Activated T-cell treated with anti-CD3 and anti-CD28 coated beads for 4 hours (primary cell): ENCODE measurements around the gene EIF2AK2.

Experiments used
- DNase-seq: peaks from one replicate; pipeline ENCODE4 v3.0.0-alpha.2; 2020

Gene EIF2AK2

DNA sequence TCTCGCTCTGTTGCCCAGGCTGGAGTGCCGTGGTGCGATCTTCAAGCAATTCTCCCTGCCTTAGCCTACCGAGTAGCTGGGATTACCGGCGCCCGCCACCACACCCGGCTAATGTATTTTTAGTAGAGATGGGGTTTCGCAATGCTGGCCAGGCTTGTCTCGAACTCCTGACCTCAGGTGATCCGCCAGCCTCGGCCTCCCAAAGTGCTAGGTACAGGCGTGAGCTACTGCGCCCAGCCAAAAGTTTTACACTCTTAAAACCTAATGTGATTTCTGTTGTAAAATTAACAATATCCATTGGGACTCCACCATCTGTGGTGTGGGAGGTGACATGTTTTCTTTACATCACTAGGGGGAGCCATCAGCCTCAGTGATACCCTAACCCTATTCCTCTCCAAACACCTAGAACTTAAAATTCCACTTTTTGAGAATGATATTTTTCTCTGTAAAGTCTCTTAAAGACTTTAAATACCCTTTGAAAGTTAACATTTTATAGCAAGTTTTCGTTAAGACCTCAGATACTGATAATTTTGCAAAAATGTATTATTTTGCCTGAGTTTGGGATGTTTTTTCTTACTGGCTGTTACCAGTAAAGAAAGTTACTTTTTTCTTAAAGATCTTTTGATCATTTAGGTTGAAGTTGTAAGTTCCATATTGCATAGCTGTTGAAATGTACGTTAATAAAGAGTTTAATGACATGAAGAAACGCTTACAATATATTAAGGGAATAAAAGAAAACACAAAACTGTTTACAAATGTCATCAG is 11.6 kb upstream of the EIF2AK2 start:
- DNase-seq = peak; percentile 16

DNA sequence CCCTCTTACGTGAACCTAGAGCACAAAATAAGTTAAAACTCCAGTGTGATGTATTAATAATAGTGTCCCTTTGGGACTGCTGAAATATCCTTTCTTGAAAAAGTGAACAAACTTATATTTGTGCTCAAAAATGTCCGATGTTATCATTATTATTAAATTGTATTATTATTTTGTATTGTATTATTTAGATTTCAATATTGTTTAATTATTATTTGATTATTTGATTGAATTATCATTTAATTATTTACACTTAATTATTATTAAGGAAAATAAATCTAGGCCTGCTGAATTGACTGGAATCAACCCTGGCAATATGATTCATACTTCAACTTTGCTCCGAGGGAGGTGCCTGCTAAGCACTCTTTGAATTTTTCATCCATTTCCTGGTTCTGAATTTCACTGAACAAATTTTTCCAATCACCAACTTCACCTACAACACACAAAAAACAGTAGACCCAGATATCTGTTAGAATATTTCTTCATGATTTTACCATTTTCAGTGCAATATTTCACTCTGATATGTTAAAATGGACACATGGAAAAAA is 10.9 kb upstream of the EIF2AK2 start:
- no peak for DNase-seq

DNA sequence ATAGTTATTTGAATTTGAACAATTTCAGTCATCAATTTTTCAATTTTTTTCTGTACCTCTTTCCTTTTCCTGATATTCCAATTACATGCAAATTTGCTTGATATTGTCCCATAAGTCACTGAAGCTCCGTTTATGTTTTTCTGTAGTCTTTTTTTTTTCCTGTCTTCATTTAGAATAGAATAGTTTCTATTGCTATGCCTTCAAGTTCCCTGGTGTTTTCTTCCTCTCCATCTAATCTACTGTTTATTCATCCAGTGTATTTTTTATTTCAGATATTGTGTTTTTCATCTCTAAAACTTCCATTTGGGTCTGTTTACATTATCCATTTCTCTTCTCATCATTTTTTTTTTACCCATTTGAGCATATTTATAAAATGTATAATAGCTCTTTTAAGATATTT is 8.0 kb upstream of the EIF2AK2 start:
- no peak for DNase-seq

DNA sequence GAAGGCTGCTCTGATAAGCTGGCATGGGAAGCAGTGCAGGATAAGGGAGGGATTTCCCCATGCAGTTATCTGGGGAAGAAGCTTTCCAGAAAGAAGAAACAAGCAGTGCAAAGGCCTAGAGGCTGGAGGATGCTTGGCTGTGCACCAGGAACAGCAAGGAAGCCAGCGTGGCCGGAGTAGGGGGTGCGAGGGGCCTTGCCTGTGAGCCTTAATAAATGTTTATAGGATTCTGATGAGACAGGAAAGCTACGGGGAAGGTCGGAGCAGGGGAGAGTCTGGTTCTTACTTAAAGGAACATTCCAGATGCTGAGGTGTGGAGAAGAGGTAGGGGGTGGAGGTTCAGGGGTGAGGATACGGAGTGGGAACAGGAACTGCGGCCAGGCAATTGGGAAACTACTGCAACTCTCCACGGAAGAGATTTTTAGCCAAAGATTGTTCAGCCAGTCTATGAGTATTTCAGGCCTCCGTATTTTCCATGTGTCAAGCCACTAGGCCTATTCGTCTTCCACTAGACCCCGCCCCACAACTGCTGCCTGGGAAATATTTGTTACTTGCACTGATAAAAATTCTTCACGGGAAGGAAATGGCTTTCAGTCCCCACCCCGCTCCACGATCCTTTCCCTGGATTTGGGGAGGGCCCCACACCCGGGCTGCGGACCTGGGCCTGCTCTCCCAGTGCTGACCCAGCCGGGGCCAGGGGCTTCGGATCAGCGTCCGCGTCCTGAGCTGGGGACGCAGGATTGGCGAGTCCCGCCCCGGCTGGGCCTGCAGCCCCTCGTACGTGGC is 516 bp downstream of the EIF2AK2 start:
- peak; percentile 13 for DNase-seq

DNA sequence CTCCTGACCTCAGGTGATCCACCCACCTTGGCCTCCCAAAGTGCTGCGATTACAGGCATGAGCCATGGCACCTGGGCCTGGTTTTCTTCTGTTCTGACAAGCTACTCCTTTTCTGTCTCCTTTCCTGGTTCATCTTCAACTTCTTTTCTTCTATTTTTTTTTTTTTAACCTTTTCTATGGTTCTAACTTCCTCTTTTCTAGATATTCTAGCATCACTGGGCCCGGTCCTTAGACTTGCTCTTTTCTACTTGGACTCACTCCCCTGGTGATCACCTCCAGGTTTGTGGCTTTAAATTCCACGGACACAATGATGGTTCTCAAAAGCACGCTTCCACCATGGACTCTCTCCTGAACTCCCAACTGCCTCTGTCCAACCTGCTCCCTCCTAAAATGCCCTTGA is 2.0 kb downstream of the EIF2AK2 start:
- DNase-seq = no peak

DNA sequence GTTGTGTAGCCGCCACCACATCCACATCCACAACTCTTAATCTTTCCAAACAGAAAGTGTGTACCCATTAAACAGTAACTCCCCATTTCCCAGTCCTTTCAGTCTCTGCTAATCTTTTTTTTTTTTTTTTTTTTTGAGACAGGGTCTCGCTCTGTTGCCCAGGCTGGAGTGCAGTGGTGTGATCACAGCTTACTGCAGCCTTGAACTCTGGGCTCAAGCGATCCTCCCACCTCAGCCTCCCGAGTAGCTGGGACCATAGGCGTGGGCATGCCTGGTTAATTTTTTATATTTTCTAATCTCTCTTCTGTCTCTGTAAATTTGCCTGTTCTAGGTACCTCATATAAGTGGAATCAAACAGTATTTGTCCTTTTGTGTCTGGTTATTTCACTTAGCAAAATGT is 3.6 kb downstream of the EIF2AK2 start:
- DNase-seq = no peak

DNA sequence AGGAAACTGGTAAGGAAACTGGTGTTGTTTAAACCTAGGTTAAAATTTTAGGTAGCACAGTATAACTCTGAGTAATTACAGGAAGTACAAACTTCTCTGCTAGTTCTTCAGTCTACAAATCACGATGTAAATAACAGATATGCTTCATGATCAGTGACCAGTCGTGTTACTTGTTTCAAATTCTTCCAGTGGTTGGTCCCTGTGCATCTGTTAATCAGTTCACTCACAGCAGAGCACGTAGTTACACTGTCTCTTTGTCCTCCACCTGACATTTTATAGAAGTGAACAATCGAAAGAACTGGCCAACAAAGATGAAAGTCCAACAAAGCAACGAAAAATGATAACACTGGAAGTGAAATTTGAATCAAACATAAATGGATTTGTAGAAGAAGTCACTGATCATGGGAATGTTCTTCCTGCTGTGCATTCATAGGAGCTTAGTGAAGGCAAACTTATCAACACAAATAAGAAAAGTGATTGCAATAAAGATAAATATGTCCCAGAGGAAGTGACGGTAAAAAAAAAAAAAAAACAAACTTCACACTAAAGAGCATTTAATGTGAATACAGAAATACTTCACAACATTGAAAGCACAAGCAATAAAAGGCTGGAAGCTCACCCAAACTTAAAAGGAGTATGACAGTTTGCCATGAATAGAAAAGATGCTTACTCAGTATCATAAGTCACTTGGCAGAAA is 7.0 kb downstream of the EIF2AK2 start:
- no peak for DNase-seq

DNA sequence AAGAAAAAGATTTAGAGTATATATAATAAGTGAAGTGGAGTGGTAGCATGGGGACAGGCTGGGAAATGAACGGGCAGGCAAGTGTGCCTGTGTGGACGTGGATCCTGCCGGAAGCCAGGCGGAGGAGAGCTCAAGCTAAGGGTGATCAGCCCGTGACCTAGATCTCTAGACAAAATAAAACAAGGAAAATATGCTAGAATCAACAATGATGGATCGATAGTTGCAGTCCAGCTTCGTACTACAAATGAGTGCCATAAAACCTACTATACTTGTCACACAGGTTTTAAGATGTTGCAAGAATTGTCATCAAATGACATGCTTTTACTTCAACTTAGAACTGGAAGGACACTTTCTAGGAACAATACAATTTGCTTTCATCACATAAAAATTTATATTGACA is 8.5 kb downstream of the EIF2AK2 start:
- DNase-seq = no peak

DNA sequence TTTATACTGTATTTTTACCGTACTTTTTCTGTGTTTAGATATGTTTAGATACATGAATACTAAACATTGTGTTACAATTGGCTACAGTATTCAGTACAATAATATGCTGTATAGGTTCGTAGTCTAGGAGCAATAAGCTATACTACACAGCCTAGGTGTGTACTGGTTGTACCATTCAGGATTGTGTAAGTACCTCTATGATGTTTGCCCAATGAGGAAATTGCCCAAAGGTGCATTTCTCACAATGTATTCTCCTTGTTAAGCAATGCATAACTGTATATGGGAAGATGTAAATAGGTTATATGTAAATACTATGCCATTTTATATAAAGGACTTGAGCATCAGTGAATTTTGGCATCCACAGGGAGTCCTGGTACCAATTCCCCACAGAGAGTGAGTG is 10.7 kb downstream of the EIF2AK2 start:
- no peak for DNase-seq

DNA sequence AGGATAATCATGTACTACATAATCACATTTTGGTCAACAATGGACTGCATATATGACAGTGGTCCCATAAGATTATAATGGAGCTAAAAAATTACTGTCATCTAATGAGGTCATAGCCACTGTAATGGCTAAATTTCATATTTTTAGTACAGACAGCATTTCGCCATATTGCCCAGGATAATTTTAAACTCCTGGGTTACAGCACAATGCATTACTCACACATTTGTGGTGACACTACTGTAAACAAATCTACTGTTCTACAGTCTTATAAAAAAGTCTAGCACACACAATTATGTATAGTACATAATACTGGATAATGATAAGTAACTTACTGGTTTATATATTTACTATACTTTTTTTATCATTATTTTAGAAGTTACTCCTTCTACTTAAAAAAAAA is 12.8 kb downstream of the EIF2AK2 start:
- no peak for DNase-seq

DNA sequence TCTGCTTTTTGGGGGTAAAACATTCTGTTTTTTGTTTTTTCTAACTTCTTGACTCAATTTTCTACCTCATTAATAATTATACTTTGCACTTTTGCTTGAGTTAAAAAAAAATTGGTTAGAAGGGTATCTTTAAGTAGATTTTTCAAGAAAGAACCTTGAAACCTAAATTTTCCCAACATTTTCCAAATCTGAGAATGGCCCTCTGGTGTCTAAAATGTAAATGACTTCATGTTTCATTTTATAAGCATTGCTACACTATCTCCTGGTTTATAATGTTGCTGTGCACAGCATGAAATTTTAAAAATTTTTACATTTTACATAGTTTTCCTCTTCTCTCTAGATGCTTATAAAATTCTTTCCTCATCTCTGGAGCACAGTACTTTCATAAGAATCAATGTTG is 14.2 kb downstream of the EIF2AK2 start:
- DNase-seq = no peak

DNA sequence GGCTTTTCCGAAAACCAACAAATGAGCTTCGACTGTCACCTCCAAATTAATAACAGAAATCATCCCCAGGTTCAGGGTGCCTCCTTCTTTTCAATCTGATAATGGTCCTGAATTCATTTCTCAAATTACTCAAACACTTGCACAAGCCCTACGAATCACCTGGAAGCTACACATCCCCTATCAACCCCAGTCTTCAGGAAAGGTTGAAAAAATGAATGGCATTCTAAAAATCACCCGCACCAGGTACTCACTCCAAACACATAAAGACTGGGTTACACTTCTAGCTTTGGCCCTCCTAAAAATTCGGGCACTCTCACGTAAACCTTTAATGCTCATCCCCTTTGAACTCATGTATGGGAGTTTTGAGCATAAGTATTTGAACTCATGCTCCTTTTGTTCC is 23.9 kb downstream of the EIF2AK2 start:
- DNase-seq = no peak

DNA sequence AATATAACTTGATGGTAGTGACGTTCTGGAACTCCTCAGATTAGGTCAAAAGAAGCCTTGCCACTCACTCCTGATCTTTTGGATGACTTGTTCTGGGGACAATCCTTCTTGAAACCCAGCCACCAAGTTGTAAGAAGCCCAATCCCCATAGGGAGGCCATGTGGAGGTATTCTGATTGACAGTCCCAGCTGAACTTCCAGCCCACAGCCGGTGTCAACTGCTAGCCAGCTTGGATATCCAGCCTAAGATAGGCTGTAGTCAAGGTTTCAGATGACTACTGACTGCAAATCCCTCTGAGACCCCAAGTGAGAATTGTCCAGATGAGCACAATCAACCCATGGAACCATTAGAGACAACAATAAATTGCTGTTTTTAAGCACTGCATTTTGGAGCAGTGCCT is 31.4 kb downstream of the EIF2AK2 start:
- no peak for DNase-seq

DNA sequence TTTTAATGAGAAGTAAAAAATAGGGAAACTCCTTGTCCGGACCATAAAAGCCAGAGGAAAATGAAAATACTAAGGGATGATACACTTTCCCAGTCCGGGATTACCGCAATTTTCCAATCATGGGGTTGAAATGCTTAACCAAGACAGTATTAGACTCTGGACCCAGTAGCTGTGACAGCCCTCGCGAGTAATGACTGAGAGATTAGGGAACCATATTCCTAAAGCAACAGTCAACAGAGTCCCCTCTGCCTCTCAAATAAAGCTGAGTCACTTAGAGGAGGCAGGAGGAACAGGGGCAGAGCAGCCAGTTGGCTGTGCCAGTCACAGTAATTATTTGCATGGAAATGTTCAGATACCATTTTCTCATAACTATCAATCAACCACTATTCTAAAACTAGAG is 37.6 kb downstream of the EIF2AK2 start:
- no peak for DNase-seq

DNA sequence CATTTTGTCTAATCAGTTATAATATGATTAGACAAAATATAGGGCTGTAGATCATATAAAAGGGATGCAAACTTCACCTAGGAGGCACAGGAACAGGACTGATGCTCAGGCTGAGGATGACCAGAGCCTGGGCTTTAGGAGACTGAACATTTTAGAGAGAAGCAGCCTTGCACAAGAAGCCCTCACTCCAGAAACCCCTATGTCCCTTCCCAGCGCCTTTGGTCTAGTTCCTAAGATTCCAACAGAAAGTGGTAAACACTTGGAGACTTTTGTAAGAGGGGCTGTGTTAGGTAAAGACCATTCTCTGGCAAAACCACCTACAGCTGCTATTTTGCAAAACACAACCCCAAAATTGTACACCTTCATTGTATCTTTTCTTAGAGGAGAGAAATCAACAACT is 39.2 kb downstream of the EIF2AK2 start:
- no peak for DNase-seq

DNA sequence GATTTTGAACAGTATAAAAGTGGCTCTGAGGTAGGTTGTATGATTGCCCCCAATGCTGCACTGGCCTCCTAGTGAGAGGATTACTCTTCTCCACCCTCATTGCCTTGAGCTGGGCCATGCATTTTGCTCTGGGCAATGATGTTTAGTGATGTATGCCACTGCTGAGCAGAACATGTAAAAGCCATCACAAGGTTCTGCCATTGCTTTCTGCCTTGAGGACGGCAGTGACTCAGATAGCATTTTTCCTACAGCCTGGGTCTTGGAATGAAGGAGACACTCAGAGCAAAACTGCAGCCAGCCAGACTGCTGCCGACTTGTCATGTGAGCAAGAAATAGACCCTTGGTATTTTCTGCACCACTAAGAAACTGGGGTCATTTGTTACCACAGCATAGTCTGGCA is 44.8 kb downstream of the EIF2AK2 start:
- no peak for DNase-seq

DNA sequence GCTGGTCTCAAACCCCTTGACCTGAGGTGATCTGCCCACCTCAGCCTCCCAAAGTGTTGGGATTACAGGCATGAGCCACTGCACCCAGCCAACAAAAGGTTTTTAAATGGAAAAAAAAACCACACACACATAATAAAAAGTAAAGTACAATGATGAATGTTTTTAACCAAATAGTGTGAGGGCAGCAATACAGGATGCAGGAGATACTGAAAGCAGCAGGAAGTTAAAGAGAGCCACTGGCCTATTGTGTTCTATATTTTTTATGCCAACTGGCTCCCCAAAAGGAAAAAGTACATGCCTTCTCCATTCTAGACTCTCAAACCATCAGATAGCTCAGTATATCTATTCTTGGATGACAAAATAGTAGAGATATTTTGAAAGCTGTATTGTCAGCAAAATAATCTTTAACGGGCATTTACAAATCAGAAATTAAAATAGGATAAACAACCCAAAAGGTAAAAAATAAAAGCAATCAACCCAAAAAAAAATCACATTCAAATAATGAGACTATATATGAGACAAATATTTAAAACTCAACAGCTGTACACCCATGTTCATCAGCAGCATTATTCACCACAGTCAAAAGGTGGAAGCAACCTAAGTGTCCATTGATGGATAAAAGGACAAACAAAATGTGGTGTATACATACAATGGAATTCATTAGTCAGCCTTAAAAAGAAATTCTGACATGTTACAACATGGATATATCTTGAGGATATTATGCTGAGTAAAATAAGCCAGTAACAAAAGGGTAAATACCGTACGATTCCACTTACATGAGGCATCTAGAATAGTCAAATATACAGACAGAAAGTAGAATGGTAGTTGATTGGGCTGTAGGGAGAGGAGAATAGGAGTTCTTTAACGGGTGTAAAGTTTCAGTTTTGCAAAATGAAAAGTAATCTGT is 46.2 kb downstream of the EIF2AK2 start:
- no peak for DNase-seq

DNA sequence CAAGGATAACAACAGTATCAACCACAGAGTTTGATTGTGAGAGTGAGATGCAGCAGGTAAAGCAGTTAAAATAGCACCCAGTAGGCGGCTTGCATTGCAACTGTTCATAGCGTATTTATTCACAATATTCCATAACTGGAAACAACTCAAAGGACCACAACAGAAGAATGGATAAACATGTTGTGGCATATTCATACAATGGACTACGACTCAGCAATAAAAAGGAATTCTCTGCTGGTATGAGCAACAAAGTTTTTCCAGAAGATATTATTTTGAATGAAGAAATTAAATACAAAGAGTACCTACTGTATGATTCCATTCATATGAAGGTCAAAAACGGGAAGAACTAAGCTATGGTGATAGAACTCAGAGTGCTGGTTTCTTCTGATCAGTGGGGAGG is 47.3 kb downstream of the EIF2AK2 start:
- no peak for DNase-seq

DNA sequence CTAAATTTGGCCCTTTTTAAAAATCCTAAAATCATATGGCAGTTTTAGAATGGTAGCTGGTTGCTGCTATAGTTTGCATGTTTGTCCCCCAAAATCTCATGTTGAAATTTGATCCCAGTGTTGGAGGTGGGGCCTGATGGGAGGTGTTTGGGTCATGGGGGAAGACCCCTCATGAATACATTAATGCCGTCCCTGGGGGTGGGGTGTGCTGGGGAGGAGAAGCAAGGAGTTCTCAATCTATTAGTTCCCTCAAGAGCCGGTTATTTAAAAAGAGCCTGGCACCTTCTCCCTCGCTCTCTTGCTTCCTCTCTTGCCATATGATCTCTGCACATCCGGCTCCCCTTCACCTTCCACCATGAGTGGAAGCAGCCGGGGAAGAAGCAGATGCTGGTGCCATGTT is 51.6 kb downstream of the EIF2AK2 start:
- DNase-seq = no peak

DNA sequence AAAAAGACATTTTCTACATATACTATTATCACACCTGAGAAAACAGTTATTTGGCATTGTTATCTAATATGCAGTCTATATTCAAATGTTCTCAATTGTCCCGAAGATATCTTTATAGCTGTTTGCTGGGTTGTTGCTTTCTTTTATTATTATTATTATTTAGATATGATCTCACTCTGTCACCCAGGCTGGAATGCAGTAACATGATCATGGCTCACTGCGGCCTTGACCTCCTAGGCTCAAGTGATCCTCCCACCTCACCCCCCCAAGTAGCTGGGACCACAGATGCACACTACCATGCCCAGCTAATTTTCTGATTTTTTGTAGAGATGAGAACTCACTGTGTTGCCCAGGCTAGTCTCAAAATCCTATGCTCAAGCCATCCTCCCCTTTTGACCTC is 52.6 kb downstream of the EIF2AK2 start:
- no peak for DNase-seq

DNA sequence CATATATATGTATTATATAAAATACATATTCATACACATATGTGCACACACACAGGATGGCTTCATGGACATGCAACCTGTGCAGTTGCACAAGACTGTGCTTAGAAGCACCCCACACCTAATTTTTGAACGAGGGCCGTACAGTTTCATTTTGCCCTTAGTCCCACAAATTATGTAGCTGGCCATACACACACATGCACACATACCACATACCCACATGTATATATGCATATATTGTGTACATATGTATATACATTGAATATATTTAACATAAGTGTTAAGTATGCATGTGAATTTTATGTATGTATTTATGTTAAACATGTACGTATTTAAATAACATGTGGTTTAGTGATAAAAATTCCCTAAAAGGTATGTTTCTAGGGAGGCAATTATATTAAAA is 54.2 kb downstream of the EIF2AK2 start:
- no peak for DNase-seq

DNA sequence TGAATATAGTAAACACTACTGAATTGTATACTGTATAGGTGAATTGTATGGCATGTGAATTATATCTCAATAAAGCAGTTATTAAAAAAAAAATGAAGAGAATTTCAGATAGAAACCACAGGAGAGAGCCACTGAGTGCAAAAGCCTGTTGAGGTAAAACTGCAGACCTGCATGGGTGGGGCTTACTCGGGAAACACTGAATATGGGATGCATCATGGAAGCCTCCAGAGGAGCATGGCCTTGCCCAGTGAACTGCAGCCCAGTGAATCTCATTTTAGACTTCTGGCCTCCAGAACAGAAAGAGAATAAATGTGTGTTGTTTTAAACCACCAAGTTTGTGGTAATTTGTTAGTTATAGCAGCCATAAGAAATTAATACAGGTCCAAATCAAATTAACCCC is 56.7 kb downstream of the EIF2AK2 start:
- DNase-seq = no peak
